Suprapubic skin (tissue), 3 donors: ENCODE results near the gene DBNDD1.

ENCODE experiments used
- CTCF ChIP-seq, 2 donors: fragments of 200-600 bp in 1 of 2; fragments of 450-650 bp in 1 of 2; sonication (generic) in 1 of 2; IDR thresholded peaks; one replicate each; pipeline ENCODE4 v1.5.1; 2016 to 2019; ENCODE audit warnings: antibody characterized with exemption in 2 of 2, mild to moderate bottlenecking in 1 of 2, moderate library complexity in 1 of 2
- POLR2A ChIP-seq, 2 donors: fragments of 450-650 bp; IDR thresholded peaks; one replicate each; pipeline ENCODE4 v1.6.1; 2017; ENCODE audit warnings: antibody characterized with exemption in 2 of 2, mild to moderate bottlenecking in 2 of 2, moderate library complexity in 2 of 2

GRCh38 chr16:90016339-90016950, 2.8 kb downstream of the DBNDD1 start:
- TF ChIP-seq POLR2A (IDR thresholded peaks at IDR 0.05) (no peak), CTCF (IDR thresholded peaks at IDR 0.05) (no peak)
